Measurements from ENCODE around the gene WDR81. TPM values are rescaled to one million over a fixed set of nuclear protein-coding genes. Genes with fewer than 3 reads are reported as not detected.

Gene WDR81
- total RNA-seq, 2 experiments from 2014 or later = 35.8 to 36.7 TPM

Other genes starting within 250 kb of the WDR81 start
- gene MYO1C, start 232.0 kb upstream of the WDR81 start, total RNA-seq = 10 to 100 TPM; 28.6 to 34.1 TPM
- gene INPP5K, start 208.1 kb upstream of the WDR81 start, total RNA-seq = 10 to 100 TPM; 56.7 to 58.7 TPM
- gene PITPNA, start 161.9 kb upstream of the WDR81 start, total RNA-seq = 10 to 100 TPM; 38.4 to 48.3 TPM
- gene SLC43A2, start 95.9 kb upstream of the WDR81 start, total RNA-seq = 1 to 10 TPM; 2.1 to 2.5 TPM
- 1 to 10 TPM; 6.0 to 6.5 TPM for gene SCARF1, start 79.0 kb upstream of the WDR81 start, total RNA-seq
- gene RILP, start 74.8 kb upstream of the WDR81 start, total RNA-seq = 1 to 10 TPM; 8.2 to 8.9 TPM
- 100 to 1,000 TPM; 346 to 350 TPM for gene PRPF8, start 39.8 kb upstream of the WDR81 start, total RNA-seq
- under 1 TPM; 0.20 to 0.30 TPM for gene TLCD2, start 14.3 kb upstream of the WDR81 start, total RNA-seq
- under 1 TPM; 0.23 to 0.33 TPM for gene SERPINF2, start 18.2 kb downstream of the WDR81 start, total RNA-seq
- gene SERPINF1, start 37.4 kb downstream of the WDR81 start, total RNA-seq = 1 to 10 TPM; 2.2 to 2.8 TPM
- 10 to 100 TPM; 44.7 to 48.6 TPM for gene SMYD4, start 105.2 kb downstream of the WDR81 start, total RNA-seq
- 100 to 1,000 TPM; 245 to 252 TPM for gene RPA1, start 105.3 kb downstream of the WDR81 start, total RNA-seq

Data from activated naive CD8-positive, alpha-beta T cell treated with anti-CD3 and anti-CD28 coated beads, Interleukin-2, amount 10 ng/mL, durations not matched to agents 7 days and 5 days (primary cell).